K562 (cell line): ENCODE results near the gene BCAM. TPM values are rescaled to one million over a fixed set of nuclear protein-coding genes. Genes with fewer than 3 reads are reported as not detected.

Source experiments
- BRF2 ChIP-seq: IDR thresholded peaks from 3 replicates; pipeline ENCODE4 v1.6.1; 2011; ENCODE audit warnings: borderline replicate concordance, mild to moderate bottlenecking; ENCODE audit not compliant: insufficient read length, insufficient read depth
- CSDE1 ChIP-seq, 2 experiments: fragments of 450-650 bp; IDR thresholded peaks; 2 replicates each; pipeline ENCODE4 v1.6.1; 2016; ENCODE audit warnings: mild to moderate bottlenecking in 1 of 2
- DIDO1 ChIP-seq: fragments of 450-650 bp; IDR thresholded peaks from 2 replicates; pipeline ENCODE4 v1.6.1; 2016; ENCODE audit warnings: low read depth, missing biosample characterization, missing genetic modification characterization
- HCFC1 ChIP-seq: IDR thresholded peaks from 2 replicates; pipeline ENCODE4 v1.6.1; 2012; ENCODE audit warnings: low read depth, low read length, improper control_type of control experiment
- HSF4 ChIP-seq: fragments of 250-450 bp; sonication (Bioruptor Pico); IDR thresholded peaks from 2 replicates; pipeline ENCODE4 v2.1.2; 2022; ENCODE audit warnings: mild to moderate bottlenecking, moderate library complexity, borderline replicate concordance
- NR2F6 ChIP-seq: fragments of 450-650 bp; formaldehyde crosslinking; IDR thresholded peaks from 2 replicates; pipeline ENCODE4 v1.4.0; 2020; ENCODE audit warnings: mild to moderate bottlenecking
- RERE ChIP-seq: sonication (generic); formaldehyde crosslinking; IDR thresholded peaks from 2 replicates; pipeline ENCODE4 v1.8.0; 2023; ENCODE audit warnings: missing genetic modification reagents, mild to moderate bottlenecking, borderline replicate concordance
- SAP30 ChIP-seq: fragments of 200-600 bp; sonication (generic); IDR thresholded peaks from 2 replicates; pipeline ENCODE4 v1.6.1; 2012; ENCODE audit warnings: borderline replicate concordance, low read depth, mild to moderate bottlenecking, moderate library complexity, low read length, control low read depth, inconsistent platforms; ENCODE audit not compliant: insufficient read depth, poor library complexity, severe bottlenecking
- SIX5 ChIP-seq, 2 experiments: IDR thresholded peaks; 2 replicates each; pipeline ENCODE4 v1.6.1; 2011; ENCODE audit warnings: low read length in 2 of 2, borderline replicate concordance in 1 of 2, low read depth in 1 of 2, mild to moderate bottlenecking in 1 of 2, moderate library complexity in 1 of 2; ENCODE audit not compliant: insufficient read depth in 1 of 2
- TAF9B ChIP-seq: fragments of 450-650 bp; IDR thresholded peaks from 2 replicates; pipeline ENCODE4 v1.6.1; 2018; ENCODE audit warnings: mild to moderate bottlenecking; ENCODE audit not compliant: partially characterized antibody
- TCF7 ChIP-seq: sonication (generic); IDR thresholded peaks from 2 replicates; pipeline ENCODE4 v1.6.1; 2016; ENCODE audit warnings: antibody characterized with exemption, borderline replicate concordance
- ZC3H11A ChIP-seq: IDR thresholded peaks from 2 replicates; pipeline ENCODE4 v1.6.1; 2012; ENCODE audit warnings: low read depth, low read length, improper control_type of control experiment
- ZFP91 ChIP-seq: sonication (generic); formaldehyde crosslinking; IDR thresholded peaks from 2 replicates; pipeline ENCODE4 v1.8.0; 2022; ENCODE audit warnings: mild to moderate bottlenecking, missing genetic modification reagents
- ZNF146 ChIP-seq: IDR thresholded peaks from one replicate; pipeline ENCODE4 v1.6.1; 2018; ENCODE audit warnings: missing compliant biosample characterization; ENCODE audit not compliant: unreplicated experiment
- ZNF217 ChIP-seq: sonication (generic); formaldehyde crosslinking; IDR thresholded peaks from 2 replicates; pipeline ENCODE4 v1.8.0; 2022; ENCODE audit warnings: mild to moderate bottlenecking, missing genetic modification reagents
- ZNF57 ChIP-seq: fragments of 450-650 bp; formaldehyde crosslinking; IDR thresholded peaks from 2 replicates; pipeline ENCODE4 v1.4.0; 2020; ENCODE audit warnings: mild to moderate bottlenecking, moderate library complexity
- ZNF766 ChIP-seq: fragments of 200-800 bp; sonication (Bioruptor generic); conservative IDR thresholded peaks from 2 replicates; pipeline ENCODE4 v1.6.1; 2016; ENCODE audit warnings: missing genetic modification characterization, missing compliant biosample characterization
- polyA plus RNA-seq, 8 experiments: library from polyadenylated mRNA; depleted of rRNA in 4 of 8; stranded (reverse) in 5 of 8; unstranded in 3 of 8; fragments of >200 nt; fragmentation: Nextera tagmentation in 2 of 8; fragmentation: Illumina TruSeq in 1 of 8; extraction: Ambion mirVana in 2 of 8; extraction: Trizol in 1 of 8; gene quantifications; 2 replicates each; pipeline versions ENCODE4 v1.2.1 to v1.2.3, GENCODE V29; 2011 to 2014; ENCODE audit warnings: inconsistent platforms in 1 of 8, missing spikeins in 1 of 8
- total RNA-seq, 7 experiments: library from RNA; depleted of rRNA in 6 of 7; stranded (reverse); fragments of >200 nt in 6 of 7; fragmentation: Illumina TruSeq in 2 of 7; extraction: Trizol in 2 of 7; gene quantifications; 2 replicates each; pipeline versions ENCODE4 v1.2.1 to v1.2.3, GENCODE V29; 2011 to 2021; ENCODE audit warnings: low replicate concordance in 1 of 7

The BCAM gene
- total and polyA plus RNA-seq, 9 of the 15 experiments (the other 6 are each of a cell fraction or from before 2014, with no cell fraction given): 0.07 to 1.3 (median 0.33) TPM; not detected in 2

GRCh38 chr19:44845612-44846454 lies 36.9 kb downstream of the BCAM start, which contains the start of gene NECTIN2 (continued):
- no peak for TF ChIP-seq RERE (CRISPR knock-in tag)
- no peak for TF ChIP-seq ZNF146 (CRISPR knock-in tag)
- TF ChIP-seq CSDE1 (IDR thresholded peaks at IDR 0.05): no peak
- TF ChIP-seq ZNF766 (CRISPR knock-in tag): no peak
- TF ChIP-seq ZC3H11A: no peak
- TF ChIP-seq BRF2: no peak
- no peak for TF ChIP-seq NR2F6 (CRISPR knock-in tag)
- TF ChIP-seq ZFP91 (CRISPR knock-in tag): no peak
- no peak for TF ChIP-seq SIX5 (IDR thresholded peaks at IDR 0.05; ENCODE audit: borderline replicate concordance in 1 of 2, insufficient read depth in 1 of 2, low read depth in 1 of 2, low read length in 2 of 2)
- no peak for TF ChIP-seq TAF9B
- no peak for TF ChIP-seq SAP30
- TF ChIP-seq HCFC1: no peak
- TF ChIP-seq ZNF57 (CRISPR knock-in tag): no peak
- TF ChIP-seq HSF4 (CRISPR knock-in tag): no peak
- TF ChIP-seq TCF7: no peak
- no peak for TF ChIP-seq DIDO1 (tag)
- no peak for TF ChIP-seq ZNF217
